ENCODE data around the gene SLC25A22.

Gene SLC25A22

GRCh38 chr11:833849-834311, 35.8 kb upstream of the SLC25A22 start:
- DNase-seq (ENCODE audit: low spot score), result no peak

- no peak for DNase-seq (ENCODE audit: low spot score)
These were observed 35.2 kb upstream of the SLC25A22 start for GRCh38 chr11:833114-833791.

GRCh38 chr11:832529-833113, 34.5 kb upstream of the SLC25A22 start, which contains the start of gene CD151:
Gene CD151, plus strand, starts transcription at chr11:832952. Its CDS starts 3,118 bp downstream, at chr11:836070.
- DNase-seq (ENCODE audit: low spot score), result no peak

- no peak for DNase-seq (ENCODE audit: low spot score)
These were observed 34.0 kb upstream of the SLC25A22 start for GRCh38 chr11:831961-832528.

GRCh38 chr11:831118-831864, 33.2 kb upstream of the SLC25A22 start:
- DNase-seq (ENCODE audit: low spot score), result no peak

- no peak for DNase-seq (ENCODE audit: low spot score)
These were observed 32.4 kb upstream of the SLC25A22 start for GRCh38 chr11:830295-831117.

GRCh38 chr11:829847-830294, 31.8 kb upstream of the SLC25A22 start:
- no peak for DNase-seq (ENCODE audit: low spot score)

- no peak for DNase-seq (ENCODE audit: low spot score)
These were observed 31.2 kb upstream of the SLC25A22 start for GRCh38 chr11:829176-829846.

- DNase-seq (ENCODE audit: low spot score), result no peak
These were observed 30.6 kb upstream of the SLC25A22 start for GRCh38 chr11:828506-829175.

- DNase-seq (ENCODE audit: low spot score), result no peak
These were observed 29.8 kb upstream of the SLC25A22 start, which contains the start of gene CRACR2B for GRCh38 chr11:827897-828192. Gene CRACR2B, plus strand, starts transcription at chr11:827919. Its CDS starts 689 bp downstream, at chr11:828608.

GRCh38 chr11:827146-827896, 29.2 kb upstream of the SLC25A22 start:
- DNase-seq (ENCODE audit: low spot score), result no peak

- no peak for DNase-seq (ENCODE audit: low spot score)
These were observed 28.7 kb upstream of the SLC25A22 start for GRCh38 chr11:826836-827145.

- DNase-seq (ENCODE audit: low spot score), result no peak
These were observed 28.1 kb upstream of the SLC25A22 start for GRCh38 chr11:826227-826621.

GRCh38 chr11:825366-826226, 27.5 kb upstream of the SLC25A22 start:
- DNase-seq (ENCODE audit: low spot score), result no peak

GRCh38 chr11:824942-825341, 26.9 kb upstream of the SLC25A22 start:
- no peak for DNase-seq (ENCODE audit: low spot score)

GRCh38 chr11:824292-824880, 26.3 kb upstream of the SLC25A22 start:
- DNase-seq (ENCODE audit: low spot score), result no peak

- DNase-seq (ENCODE audit: low spot score), result no peak
These were observed 25.6 kb upstream of the SLC25A22 start for GRCh38 chr11:823441-824291.

All from kidney capillary endothelial cell (primary cell).